GM11168 (cell line): Measurements from ENCODE around the gene EHD2.

Source experiments
- in situ Hi-C: fragments of 300-500 bp; cut with MboI; formaldehyde crosslinking; loops from one replicate; pipeline ENCODE4 v1.12.0; 2022; ENCODE audit warnings: low sequenced_read_pairs; ENCODE audit not compliant: unreplicated experiment

EHD2 gene

DNA sequence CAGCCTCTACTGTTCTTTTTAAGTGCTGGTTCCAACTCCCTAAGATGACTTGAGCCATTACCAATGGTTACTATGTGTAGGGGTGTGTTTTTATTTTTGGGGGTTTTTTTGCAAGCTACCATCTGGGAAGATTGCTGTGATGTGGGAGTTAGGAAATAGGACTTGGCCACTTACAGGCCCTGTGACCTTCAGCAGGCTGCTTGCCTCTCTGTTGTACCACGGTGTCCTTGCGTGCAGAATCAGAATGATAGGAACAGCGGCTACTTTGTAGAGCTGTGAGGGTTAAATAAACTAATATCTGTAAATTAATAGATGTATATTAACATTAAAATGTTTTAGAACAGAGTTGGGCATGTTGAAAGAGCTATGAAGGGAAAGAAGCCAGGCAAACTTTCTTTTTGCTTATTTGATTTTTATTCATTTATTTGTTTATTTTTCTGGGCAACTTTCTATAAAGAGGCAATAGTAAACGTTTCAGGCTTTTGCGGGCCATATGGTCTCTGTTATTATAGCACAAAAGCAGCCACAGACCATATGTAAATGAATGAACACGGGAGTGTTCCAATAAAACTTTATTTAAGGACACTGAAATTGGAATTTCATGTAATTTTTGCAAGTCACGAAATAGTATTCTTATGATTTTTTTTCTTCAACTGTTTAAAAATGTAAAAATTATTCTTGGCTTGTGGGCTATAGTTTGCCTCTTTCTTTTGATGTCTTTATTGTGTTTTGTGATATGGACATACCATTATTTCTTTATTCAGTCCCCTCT, 26.4 kb upstream of the EHD2 start:
- in situ Hi-C loops: no loop called here

DNA sequence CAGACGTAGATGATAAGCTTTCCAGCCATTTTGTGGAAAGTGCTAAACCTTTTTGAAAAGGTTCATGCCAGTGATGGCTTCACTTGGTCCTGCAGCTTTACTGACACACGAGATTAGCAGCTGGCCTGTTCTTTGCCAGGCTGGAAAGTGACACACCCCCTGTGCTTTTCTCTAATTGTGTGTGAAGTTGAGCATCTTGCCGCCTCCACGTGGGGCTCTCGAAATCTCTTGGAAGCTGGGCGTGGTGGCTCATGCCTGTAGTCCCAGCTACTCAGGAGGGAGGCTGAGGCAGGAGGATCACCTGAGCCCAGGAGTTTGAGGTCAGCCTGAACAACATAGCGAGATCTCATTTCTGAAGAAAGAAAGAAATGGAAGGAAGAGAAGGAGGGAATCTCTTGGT, 25.3 kb upstream of the EHD2 start:
- in situ Hi-C loops: no loop called here

DNA sequence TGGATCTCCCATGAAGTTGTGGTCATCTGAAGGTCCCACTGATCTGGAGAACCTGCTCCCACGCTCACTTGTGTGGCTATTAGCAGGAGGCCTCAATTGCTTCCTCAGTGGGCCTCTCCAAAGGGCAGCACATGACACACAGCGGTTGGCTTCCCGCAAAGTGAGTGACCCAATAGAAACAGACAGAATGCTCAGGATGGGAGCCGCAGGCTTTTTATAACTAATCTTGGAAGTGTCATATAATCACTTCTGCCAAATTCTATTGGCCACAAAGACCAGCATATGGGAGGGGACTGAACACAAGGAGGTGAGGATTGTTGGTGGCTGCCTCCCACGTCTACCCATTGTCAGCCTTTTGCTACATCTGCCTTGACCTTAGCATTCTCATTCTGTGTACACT, 22.1 kb upstream of the EHD2 start:
- in situ Hi-C loops: loop anchor here (5.0 kb wide), 1 partner anchor 254 kb away; no protein-coding TSS in a partner anchor

DNA sequence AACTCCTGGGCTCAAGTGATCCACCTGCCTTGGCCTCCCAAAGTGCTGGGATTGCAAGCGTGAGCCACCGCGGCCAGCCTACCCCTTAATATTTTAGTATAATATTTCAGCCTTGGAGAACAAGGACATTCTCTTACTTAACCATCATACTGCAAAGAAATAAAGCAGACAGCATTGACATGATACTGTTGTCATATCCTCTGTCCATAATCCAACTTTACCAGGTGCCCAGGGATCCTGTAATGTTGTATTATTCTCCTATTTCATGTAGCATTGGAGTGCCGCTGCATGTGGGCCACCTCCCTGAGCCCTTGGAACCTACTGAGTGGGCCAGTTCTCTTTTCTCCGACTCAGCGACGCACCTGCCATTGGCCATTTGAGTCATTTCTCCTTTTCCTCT, 21.4 kb upstream of the EHD2 start:
- in situ Hi-C loops: loop anchor here (5.0 kb wide), 1 partner anchor 254 kb away; no protein-coding TSS in a partner anchor

DNA sequence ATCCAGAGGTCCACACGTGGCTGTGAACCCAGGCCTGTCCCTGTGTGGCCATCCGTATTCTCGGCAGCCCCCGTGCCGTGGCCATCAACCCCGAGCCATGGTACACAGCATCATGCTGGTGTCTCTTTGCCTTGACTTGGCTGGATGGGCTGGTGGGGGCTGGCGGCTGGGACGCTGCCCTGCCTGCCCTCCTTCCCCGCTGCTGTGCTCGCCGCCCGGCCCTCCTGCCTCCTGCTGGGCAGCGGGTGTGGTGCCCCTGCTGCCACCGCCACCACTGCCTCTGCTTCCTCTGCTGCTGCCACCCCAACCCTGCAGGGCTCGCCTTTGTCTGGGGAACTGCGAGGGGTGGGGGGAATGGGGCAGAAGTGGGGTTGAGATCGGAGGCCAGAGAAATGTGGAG, 19.7 kb upstream of the EHD2 start:
- in situ Hi-C loops: loop anchor here (5.0 kb wide), 1 partner anchor 256 kb away; no protein-coding TSS in a partner anchor

DNA sequence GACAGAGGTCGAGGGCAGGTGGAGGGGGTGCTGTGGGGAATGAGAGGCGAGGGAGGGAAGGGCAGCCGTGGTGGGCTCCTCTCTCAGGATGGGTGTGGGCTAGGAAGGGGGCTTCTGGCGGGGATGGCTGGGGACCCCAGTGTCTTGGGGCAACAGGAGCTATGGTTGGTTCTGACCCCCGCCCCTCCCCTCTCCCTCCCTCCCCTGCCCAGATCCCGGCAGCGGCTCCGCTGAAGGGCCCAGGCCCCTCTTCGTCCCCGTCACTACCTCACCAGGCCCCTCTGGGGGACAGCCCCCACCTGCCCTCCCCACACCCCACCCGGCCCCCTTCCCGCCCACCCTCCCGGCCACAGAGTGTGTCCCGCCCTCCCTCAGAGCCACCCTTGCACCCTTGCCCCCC, 19.3 kb upstream of the EHD2 start:
- in situ Hi-C loops: loop anchor here (5.0 kb wide), 1 partner anchor 257 kb away; no protein-coding TSS in a partner anchor

DNA sequence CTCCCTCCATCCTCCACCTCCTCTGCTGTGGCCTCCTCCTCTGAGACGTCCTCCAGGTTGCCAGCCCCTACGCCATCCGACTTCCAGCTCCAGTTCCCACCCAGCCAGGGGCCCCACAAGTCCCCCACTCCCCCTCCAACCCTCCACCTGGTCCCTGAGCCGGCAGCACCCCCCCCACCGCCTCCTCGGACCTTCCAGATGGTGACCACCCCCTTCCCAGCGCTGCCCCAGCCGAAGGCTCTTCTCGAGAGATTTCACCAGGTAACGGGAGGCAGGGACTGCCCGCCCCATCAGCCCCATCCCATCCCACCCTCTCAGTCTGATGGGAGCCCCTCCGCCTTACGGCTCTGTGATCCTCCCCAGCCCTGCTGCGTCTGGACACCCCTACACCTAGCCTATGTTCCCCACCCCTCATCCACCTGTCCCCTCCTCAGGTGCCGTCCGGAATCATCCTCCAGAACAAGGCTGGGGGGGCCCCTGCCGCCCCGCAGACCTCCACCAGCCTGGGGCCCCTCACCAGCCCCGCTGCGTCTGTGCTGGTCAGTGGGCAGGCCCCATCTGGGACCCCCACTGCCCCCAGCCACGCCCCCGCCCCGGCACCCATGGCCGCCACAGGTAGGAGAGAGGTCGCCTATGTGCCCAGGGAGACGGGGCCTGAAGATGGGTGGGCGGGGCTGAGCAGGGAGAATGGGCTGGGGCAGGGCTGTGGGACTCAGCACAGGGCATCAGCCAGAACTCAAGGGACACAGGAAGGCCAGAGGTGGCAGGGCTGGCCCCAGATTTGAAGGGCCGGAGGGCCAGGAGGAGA, 18.6 kb upstream of the EHD2 start:
- in situ Hi-C loops: loop anchor here (5.0 kb wide), 1 partner anchor 257 kb away; no protein-coding TSS in a partner anchor

DNA sequence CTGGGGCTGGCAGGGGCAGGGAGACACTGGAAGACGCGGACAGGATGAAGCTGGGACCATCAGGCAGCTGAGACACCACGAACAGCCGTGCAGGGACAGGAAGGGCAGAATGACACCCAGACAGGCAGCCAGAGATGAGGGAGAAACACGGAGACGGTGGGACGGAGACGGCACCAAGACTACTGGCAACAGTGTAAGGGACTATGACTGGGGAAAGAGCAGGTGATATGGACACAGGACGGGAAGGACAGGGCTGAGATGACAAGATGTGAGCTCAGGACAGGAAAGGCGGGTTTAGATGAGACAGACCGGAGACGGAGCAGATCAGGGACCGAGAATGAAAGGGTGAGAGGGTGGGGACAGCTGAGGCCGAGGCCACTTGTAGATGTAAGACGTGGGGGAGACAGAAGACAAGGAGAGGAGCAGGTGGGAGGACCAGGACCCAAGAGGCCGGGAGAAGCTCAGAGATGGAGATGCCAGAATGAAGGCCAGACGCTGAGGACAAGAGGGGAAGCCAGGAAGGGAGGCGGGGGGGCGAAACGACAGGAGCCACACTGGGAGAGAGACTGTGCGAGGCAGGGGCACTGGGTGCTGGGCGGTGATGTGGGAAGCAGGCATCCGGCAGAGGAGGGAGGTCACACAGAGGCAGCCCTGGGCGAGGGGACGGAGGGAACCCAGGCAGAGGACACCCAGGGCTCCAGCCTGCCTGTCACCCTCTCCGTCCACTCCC, 17.5 kb upstream of the EHD2 start:
- in situ Hi-C loops: no loop called here

DNA sequence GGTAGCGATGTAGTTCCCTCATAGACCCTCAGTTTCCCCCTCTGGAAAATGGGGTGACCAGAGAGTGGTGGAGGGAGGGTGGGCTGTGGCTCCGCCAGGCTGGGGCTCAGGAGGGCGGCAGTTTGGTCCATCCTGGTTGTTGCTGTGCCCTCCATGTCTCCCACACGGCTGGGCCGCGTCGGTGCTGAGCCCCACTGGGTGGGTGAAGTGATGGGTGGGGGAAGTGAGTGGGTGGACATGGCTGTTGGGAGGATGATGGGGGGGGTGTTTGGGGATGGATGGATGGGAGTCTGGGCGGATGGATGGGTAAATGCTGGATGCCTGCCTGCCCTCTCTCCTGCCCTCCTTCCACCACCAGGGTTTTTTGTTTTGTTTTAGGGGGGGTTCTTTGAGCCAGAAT, 16.6 kb upstream of the EHD2 start:
- in situ Hi-C loops: no loop called here

DNA sequence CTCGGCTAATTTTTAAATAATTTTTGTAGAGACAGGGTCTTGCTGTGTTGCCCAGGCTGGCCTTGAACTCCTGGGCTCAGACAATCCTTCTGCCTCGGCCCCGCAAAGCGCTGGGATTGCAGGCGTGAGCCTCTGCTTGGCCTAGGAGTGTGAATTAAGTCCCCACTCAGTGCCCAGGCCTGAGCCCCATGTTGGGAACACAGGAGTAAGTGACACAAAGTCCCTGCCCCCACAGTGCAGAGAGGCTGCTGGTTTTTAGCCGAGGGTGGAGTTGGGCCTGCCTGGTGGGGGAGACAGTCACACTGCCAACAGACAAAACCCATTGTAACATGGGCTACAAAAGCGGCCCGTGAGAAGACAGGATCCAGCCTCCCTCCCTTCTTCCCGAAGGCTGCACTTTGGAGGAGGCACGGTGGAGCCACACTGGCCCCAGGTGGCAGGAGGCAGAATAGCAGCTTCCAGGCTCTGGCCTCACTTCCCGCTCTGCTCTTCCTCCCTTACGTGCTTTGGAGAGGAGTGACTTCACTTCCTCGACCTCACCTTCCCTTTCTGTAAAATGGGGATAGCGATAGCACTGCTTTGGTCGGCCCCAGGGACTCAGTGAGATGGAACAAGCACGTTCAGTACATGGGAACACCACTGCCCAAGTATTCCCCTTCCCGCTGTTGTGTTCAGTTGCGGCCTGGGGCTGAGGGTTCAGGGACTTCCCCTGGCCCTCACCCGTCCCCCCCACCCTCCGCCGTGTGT, 15.2 kb upstream of the EHD2 start:
- in situ Hi-C loops: no loop called here

DNA sequence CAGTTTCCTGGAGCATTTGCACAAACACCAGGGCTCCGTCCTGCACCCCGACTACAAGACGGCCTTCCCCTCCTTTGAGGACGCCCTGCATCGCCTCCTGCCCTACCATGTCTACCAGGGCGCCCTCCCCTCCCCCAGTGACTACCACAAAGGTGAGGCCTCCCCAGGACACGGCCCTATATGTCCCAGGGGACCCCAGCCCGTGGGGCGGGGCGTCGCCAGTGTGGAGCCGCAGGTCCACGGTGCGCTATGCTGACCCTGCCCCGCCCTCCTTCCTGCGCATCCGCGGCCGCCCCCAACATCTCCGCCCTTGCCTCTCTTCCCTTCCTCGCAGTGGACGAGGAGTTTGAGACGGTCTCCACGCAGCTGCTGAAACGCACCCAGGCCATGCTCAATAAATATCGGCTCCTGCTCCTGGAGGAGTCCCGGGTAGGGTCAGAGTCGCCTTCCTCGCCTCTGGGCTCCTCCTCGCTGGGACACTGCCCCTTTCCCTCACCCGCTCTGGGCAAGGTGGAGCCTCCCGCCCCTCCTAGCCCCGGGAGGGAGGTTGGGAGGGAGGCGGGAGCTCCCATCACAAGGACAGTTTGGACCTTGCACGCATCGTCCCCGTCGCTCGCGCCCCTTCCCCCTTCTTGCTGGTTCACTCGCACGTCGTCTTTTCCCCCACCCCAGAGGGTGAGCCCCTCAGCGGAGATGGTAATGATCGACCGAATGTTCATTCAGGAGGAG, 14.4 kb upstream of the EHD2 start:
- in situ Hi-C loops: no loop called here

DNA sequence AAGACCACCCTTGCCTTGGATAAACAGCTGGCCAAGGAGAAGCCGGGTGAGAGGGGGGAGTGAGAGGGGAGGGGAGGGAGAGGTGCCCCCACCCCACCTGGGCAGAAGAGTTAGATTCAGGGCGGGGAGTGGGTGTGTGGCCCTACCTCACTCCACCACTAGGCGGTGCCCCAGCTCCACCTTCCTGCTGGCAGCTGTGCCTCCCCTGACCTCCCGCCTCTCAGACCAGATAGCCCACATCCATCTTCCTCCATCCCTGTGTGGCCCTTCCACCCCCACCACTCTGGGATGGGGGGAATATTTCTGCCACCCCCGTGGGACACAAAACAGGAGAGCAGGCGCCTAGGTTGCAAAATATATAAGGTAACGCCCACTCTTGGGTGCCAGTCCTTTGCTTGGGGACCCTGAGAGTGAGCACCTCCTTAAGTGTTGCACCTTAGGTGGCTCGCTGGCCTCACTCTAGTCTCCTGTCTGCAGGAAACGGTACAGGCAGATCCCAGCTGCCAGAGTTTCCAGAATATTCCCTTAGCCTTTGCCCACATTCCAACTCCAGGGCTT, 13.8 kb upstream of the EHD2 start:
- in situ Hi-C loops: no loop called here

DNA sequence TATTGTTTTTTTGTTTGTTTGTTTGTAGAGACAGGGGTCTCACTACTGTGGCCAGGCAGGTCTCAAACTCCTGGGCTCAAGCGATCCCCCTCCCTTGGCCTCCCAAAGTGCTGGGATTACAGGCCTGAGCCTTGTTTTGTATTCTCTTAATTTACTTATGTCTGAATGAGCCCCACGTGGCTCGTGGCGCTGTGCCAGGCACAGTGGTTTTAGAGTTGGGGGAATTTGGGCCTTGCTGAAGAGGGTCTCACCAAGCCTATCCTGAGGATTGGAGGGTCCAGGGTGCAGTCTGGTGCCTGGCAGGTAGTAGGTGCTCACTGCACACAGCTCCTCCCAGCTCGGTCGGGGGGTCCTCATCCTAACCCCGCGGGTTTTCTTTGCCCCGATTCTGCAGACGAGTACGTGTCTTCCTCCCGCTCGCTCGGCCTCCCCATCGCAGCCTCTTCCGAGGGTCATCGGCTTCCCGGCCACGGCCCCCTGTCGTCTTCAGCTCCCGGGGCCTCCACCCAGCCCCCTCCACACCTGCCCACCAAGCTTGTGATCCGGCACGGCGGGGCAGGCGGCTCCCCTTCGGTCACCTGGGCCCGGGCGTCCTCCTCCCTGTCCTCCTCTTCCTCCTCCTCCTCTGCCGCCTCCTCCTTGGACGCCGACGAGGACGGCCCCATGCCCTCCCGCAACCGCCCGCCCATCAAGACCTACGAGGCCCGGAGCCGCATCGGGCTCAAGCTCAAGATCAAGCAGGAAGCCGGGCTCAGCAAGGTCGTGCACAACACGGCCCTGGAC, 12.1 kb upstream of the EHD2 start:
- in situ Hi-C loops: loop anchor here (25.0 kb wide), 1 partner anchor 414 kb away; no protein-coding TSS in a partner anchor

DNA sequence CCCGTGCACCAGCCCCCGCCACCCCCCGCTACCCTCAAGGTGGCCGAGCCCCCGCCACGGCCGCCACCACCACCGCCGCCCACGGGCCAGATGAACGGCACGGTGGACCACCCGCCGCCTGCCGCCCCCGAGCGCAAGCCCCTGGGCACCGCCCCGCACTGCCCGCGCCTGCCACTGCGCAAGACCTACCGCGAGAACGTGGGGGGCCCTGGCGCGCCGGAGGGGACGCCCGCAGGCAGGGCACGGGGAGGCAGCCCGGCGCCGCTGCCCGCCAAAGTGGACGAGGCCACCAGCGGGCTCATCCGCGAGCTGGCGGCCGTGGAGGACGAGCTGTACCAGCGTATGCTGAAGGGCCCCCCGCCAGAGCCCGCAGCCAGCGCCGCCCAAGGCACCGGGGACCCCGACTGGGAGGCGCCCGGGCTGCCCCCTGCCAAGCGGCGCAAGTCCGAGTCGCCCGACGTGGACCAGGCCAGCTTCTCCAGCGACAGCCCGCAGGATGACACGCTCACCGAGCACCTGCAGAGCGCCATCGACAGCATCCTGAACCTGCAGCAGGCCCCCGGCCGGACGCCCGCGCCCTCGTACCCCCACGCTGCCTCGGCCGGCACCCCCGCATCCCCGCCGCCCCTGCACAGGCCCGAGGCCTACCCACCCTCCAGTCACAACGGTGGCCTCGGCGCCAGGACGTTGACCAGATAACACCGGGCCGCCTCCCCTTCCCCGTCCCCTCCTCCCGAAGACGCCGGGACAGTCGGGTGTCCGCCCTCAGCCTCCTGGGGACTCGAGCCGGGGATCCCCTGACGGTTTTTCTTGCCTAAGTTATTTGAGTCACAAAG, 11.3 kb upstream of the EHD2 start:
- in situ Hi-C loops: loop anchor here (25.0 kb wide), 1 partner anchor 415 kb away; no protein-coding TSS in a partner anchor

DNA sequence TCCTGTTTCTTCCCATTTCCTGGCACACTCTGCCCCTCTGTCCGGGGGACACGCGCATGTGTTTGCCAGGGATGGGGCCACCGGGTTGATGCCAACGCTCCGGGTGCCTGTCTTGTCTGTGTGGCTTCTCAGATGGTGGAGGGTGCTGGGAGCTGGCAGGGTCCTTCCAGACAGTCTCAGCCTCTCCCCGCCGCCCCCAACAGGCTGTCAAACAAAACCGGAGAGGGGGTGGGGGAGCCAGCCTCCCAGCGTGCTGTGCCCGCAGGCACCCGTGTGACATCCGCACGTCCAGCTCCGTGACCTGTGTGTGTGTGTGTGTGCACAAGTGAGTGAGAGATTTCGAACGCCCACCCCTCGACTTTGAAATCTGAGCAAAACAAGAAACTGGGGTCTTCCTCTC, 10.6 kb upstream of the EHD2 start:
- in situ Hi-C loops: loop anchor here (25.0 kb wide), 1 partner anchor 415 kb away; no protein-coding TSS in a partner anchor

DNA sequence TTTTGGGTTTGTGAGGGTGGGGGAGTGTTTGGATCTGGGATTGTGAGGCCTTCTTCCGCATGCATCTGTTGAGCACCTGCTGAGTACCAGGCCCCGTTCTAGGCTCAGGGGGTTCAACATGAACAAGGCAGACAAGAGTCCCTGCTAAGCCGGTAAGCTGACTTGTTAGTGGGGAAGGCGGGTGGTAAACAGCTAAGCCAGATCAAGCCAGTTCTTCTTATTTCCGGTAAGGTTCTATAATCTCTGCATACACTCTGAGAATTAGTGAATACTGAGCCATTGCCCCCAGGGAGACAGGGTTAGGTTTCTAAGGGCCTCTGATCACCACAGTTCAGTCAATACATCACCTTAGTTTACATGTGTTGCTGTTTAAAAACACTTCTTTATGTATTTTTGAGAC, 9.9 kb upstream of the EHD2 start:
- in situ Hi-C loops: loop anchor here (25.0 kb wide), 1 partner anchor 416 kb away; no protein-coding TSS in a partner anchor

DNA sequence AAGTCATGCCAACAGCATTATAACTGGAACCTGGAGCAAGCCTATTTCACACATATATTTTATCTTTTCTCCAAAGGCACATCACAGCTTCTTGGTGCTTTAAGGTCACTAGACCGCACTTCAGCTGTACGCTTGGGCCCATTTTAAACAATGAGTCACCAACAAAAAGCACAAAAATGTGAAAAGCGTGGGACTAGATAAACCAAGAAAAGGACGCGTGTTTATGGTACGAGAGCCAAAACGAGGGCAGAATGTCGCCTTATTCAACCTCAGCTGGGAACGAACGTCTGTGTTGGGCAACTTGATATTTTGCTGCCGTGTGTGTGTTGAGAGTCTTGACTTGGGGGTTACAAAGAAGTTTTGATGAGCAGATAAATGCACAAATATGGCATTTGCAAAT, 9.2 kb upstream of the EHD2 start:
- in situ Hi-C loops: loop anchor here (25.0 kb wide), 1 partner anchor 417 kb away; no protein-coding TSS in a partner anchor
